A549 (cell line): ENCODE results near the gene OSBPL3. TPM values are rescaled to one million over a fixed set of nuclear protein-coding genes. Genes with fewer than 3 reads are reported as not detected.

Experiments
- ATAC-seq, 2 experiments: fragments of 200-7000 bp in 1 of 2; fragments of >200 bp in 1 of 2; cut with Nextera tagmentation in 1 of 2; cut with Tn5 transposase in 1 of 2; 3 replicates each; pipeline versions ENCODE4 v1.8.0 to v1.9.1; 2018 to 2020; ENCODE audit warnings: mild to moderate bottlenecking in 1 of 2, moderate library complexity in 1 of 2
- CTCF ChIA-PET: fragments of 300-600 bp; sonication (Branson Sonifier 250); formaldehyde crosslinking; extraction: SDS; loops from one replicate; lab custom pipeline; 2021; ENCODE audit warnings: antibody characterized with exemption, inconsistent platforms; lab: Yijun Ruan, JAX
- POLR2A ChIA-PET: fragments of 350-600 bp; formaldehyde crosslinking; extraction: SDS; loops from one replicate; lab custom pipeline; 2021; ENCODE audit warnings: antibody characterized with exemption, inconsistent platforms; lab: Yijun Ruan, JAX
- DNase-seq, 2 experiments: peaks; one replicate each; pipeline versions ENCODE4 v3.0.0 to v3.0.0-alpha.2; 2011 to 2016; ENCODE audit warnings: low read depth in 1 of 2, low spot score in 1 of 2
- FAIRE-seq: peaks from 2 replicates; lab custom pipeline; 2011; peaks lifted over from hg19 to GRCh38; lab: Jason Lieb, UNC
- H3K27ac ChIP-seq, 2 experiments: fragments of >200 bp; sonication (Bioruptor Twin); formaldehyde crosslinking; 3 replicates each; pipeline ENCODE4 v1.5.1; 2016 to 2017
- H3K4me1 ChIP-seq: fragments of >200 bp; sonication (Bioruptor Twin); formaldehyde crosslinking; 3 replicates; pipeline ENCODE4 v1.6.1; 2016
- H3K4me2 ChIP-seq: fragments of >200 bp; sonication (Bioruptor Twin); formaldehyde crosslinking; 3 replicates; pipeline ENCODE4 v1.6.1; 2016
- H3K4me3 ChIP-seq: fragments of >200 bp; sonication (Bioruptor Twin); formaldehyde crosslinking; 3 replicates; pipeline ENCODE4 v1.5.1; 2016
- H3K9me3 ChIP-seq: fragments of >200 bp; sonication (Bioruptor Twin); formaldehyde crosslinking; 3 replicates; pipeline ENCODE4 v1.6.1; 2016
- BHLHE40 ChIP-seq: IDR thresholded peaks from 2 replicates; pipeline ENCODE4 v1.6.1; 2012; ENCODE audit warnings: low read depth, low read length, inconsistent platforms
- CEBPB ChIP-seq, 2 experiments: fragments of >200 bp in 1 of 2; sonication (Bioruptor Twin) in 1 of 2; formaldehyde crosslinking in 1 of 2; IDR thresholded peaks; 2 replicates each; pipeline ENCODE4 v1.6.1; 2012 to 2016
- EHF ChIP-seq: fragments of 250-450 bp; sonication (Bioruptor Pico); IDR thresholded peaks from 2 replicates; pipeline ENCODE4 v1.5.0; 2020; ENCODE audit warnings: mild to moderate bottlenecking
- FOSB ChIP-seq: fragments of 250-450 bp; sonication (Bioruptor Pico); IDR thresholded peaks from 2 replicates; pipeline ENCODE4 v1.5.0; 2020; ENCODE audit warnings: mild to moderate bottlenecking, moderate library complexity
- FOXS1 ChIP-seq: fragments of 250-450 bp; sonication (Bioruptor Pico); IDR thresholded peaks from 2 replicates; pipeline ENCODE4 v1.5.0; 2020; ENCODE audit warnings: mild to moderate bottlenecking, moderate library complexity
- HOXA7 ChIP-seq: fragments of 250-450 bp; sonication (Bioruptor Pico); IDR thresholded peaks from 2 replicates; pipeline ENCODE4 v1.5.0; 2020; ENCODE audit warnings: mild to moderate bottlenecking, moderate library complexity
- JUN ChIP-seq, 2 experiments: fragments of >200 bp; sonication (Bioruptor Twin); formaldehyde crosslinking; IDR thresholded peaks; 2 replicates in 1 of 2; 3 replicates in 1 of 2; pipeline ENCODE4 v1.6.1; 2016 to 2017
- KDM1A ChIP-seq: fragments of 200-600 bp; sonication (generic); IDR thresholded peaks from 2 replicates; pipeline ENCODE4 v1.6.1; 2016; ENCODE audit warnings: low read depth, mild to moderate bottlenecking
- MAFK ChIP-seq: fragments of 450-650 bp; IDR thresholded peaks from 2 replicates; pipeline ENCODE4 v1.6.1; 2014; ENCODE audit not compliant: partially characterized antibody
- NFE2L2 ChIP-seq: fragments of 150-350 bp; conservative IDR thresholded peaks from 2 replicates; pipeline ENCODE4 v1.6.1; 2014; ENCODE audit warnings: low read length
- RARB ChIP-seq: fragments of 250-450 bp; sonication (Bioruptor Pico); IDR thresholded peaks from 2 replicates; pipeline ENCODE4 v1.8.0; 2021; ENCODE audit warnings: mild to moderate bottlenecking, moderate library complexity
- RCOR1 ChIP-seq: fragments of 150-350 bp; IDR thresholded peaks from 2 replicates; pipeline ENCODE4 v1.6.1; 2014; ENCODE audit warnings: antibody characterized with exemption, low read length, low read depth
- RFX5 ChIP-seq: fragments of 450-650 bp; IDR thresholded peaks from 2 replicates; pipeline ENCODE4 v1.7.1; 2014; ENCODE audit warnings: antibody characterized with exemption, mild to moderate bottlenecking, moderate library complexity
- SREBF2 ChIP-seq: fragments of 450-650 bp; IDR thresholded peaks from 2 replicates; pipeline ENCODE4 v1.6.1; 2014; ENCODE audit warnings: mild to moderate bottlenecking, moderate library complexity
- TP53 ChIP-seq: fragments of 250-450 bp; sonication (Bioruptor Pico); IDR thresholded peaks from 2 replicates; pipeline ENCODE4 v1.5.0; 2021; ENCODE audit warnings: mild to moderate bottlenecking, moderate library complexity
- WGBS: methylation state at CpG from one replicate; pipeline ENCODE4 v1.1.6; 2017; ENCODE audit errors: missing lambda C conversion rate; 5-methylcytosine and 5-hydroxymethylcytosine counted together
- polyA plus RNA-seq, 4 experiments: library from polyadenylated mRNA; depleted of rRNA in 3 of 4; stranded (reverse); fragments of >200 nt; fragmentation: RNase III in 1 of 4; extraction: RNeasy Plus Mini Kit Qiagen cat#74134 plus additional on column Dnase treatment in 1 of 4; gene quantifications; 2 replicates in 3 of 4; 3 replicates in 1 of 4; pipeline ENCODE4 v1.2.3, GENCODE V29; 2011 to 2017
- TF ChIP-seq, protein P1 (sequence below): fragments of >200 bp; sonication (Bioruptor Twin); formaldehyde crosslinking; IDR thresholded peaks from 3 replicates; pipeline ENCODE4 v1.5.1; 2016
- TF ChIP-seq, protein P2 (sequence below): fragments of 200-600 bp; sonication (generic); IDR thresholded peaks from 2 replicates; pipeline ENCODE4 v1.6.1; 2016; ENCODE audit warnings: antibody characterized with exemption, mild to moderate bottlenecking, moderate library complexity
- TF ChIP-seq, protein P3 (sequence below): fragments of >200 bp; sonication (Bioruptor Twin); formaldehyde crosslinking; IDR thresholded peaks from 2 replicates; pipeline ENCODE4 v1.6.1; 2016
- TF ChIP-seq, protein P4 (sequence below): fragments of 450-650 bp; IDR thresholded peaks from 2 replicates; pipeline ENCODE4 v1.6.1; 2014; ENCODE audit warnings: antibody characterized with exemption
- TF ChIP-seq, protein P5 (sequence below): fragments of 250-450 bp; sonication (Bioruptor Pico); IDR thresholded peaks from 2 replicates; pipeline ENCODE4 v1.5.0; 2021; ENCODE audit warnings: mild to moderate bottlenecking, moderate library complexity, borderline replicate concordance

The OSBPL3 gene
- polyA plus RNA-seq, 2 of the 4 experiments (the other 2 are of a cell fraction) = 10.9 to 17.4 TPM

DNA sequence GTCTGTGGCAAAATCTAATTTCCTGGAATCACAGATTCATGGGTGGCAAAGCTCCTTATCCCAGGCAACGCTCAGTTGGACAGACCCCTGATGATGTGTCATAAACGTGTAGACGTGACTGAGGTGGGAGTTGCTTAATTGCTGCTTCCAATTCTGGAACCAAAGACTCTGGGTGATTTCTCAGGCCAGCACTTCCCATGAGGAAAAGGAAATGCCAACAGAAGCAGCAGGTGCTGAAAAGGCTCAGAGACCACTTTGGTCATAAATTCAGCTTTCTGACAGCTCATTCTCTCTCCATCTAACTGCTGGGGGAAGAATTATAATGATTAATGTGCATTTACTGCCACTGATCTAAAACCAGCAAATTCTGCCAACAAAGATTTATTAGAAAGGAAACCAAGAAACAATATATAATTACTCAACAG, 88.7 kb downstream of the OSBPL3 start:
- no peak overlapping the region for H3K4me2 ChIP-seq
- TF ChIP-seq BHLHE40 (no peak), FOXS1 (CRISPR knock-in tag) (no peak), MAFK (no peak), EHF (CRISPR knock-in tag) (no peak), HOXA7 (CRISPR knock-in tag) (no peak), RCOR1 (no peak), TP53 (CRISPR knock-in tag) (no peak), JUN (IDR thresholded peaks at IDR 0.05) (no peak), RFX5 (no peak)
- TF ChIP-seq, protein P1, sequence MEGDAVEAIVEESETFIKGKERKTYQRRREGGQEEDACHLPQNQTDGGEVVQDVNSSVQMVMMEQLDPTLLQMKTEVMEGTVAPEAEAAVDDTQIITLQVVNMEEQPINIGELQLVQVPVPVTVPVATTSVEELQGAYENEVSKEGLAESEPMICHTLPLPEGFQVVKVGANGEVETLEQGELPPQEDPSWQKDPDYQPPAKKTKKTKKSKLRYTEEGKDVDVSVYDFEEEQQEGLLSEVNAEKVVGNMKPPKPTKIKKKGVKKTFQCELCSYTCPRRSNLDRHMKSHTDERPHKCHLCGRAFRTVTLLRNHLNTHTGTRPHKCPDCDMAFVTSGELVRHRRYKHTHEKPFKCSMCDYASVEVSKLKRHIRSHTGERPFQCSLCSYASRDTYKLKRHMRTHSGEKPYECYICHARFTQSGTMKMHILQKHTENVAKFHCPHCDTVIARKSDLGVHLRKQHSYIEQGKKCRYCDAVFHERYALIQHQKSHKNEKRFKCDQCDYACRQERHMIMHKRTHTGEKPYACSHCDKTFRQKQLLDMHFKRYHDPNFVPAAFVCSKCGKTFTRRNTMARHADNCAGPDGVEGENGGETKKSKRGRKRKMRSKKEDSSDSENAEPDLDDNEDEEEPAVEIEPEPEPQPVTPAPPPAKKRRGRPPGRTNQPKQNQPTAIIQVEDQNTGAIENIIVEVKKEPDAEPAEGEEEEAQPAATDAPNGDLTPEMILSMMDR = no peak
- TF ChIP-seq, protein P2, sequence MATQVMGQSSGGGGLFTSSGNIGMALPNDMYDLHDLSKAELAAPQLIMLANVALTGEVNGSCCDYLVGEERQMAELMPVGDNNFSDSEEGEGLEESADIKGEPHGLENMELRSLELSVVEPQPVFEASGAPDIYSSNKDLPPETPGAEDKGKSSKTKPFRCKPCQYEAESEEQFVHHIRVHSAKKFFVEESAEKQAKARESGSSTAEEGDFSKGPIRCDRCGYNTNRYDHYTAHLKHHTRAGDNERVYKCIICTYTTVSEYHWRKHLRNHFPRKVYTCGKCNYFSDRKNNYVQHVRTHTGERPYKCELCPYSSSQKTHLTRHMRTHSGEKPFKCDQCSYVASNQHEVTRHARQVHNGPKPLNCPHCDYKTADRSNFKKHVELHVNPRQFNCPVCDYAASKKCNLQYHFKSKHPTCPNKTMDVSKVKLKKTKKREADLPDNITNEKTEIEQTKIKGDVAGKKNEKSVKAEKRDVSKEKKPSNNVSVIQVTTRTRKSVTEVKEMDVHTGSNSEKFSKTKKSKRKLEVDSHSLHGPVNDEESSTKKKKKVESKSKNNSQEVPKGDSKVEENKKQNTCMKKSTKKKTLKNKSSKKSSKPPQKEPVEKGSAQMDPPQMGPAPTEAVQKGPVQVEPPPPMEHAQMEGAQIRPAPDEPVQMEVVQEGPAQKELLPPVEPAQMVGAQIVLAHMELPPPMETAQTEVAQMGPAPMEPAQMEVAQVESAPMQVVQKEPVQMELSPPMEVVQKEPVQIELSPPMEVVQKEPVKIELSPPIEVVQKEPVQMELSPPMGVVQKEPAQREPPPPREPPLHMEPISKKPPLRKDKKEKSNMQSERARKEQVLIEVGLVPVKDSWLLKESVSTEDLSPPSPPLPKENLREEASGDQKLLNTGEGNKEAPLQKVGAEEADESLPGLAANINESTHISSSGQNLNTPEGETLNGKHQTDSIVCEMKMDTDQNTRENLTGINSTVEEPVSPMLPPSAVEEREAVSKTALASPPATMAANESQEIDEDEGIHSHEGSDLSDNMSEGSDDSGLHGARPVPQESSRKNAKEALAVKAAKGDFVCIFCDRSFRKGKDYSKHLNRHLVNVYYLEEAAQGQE = no peak
- H3K9me3 ChIP-seq = no peaks in the 10 kb centered on the region
- ChIA-PET POLR2A (no interaction called here), CTCF (interaction anchor here (0.7 to 2.9 kb wide), 2 partner anchors 9 to 19 kb away, joined by 4 to 10 read pairs; no protein-coding TSS in a partner anchor)
- DNase-seq (no peak), ATAC-seq (no peak), FAIRE-seq (no peak)
- no peaks in the 10 kb centered on the region for H3K4me1 ChIP-seq
- H3K4me3 ChIP-seq = no peak overlapping the region
- WGBS = 86% methylated on average over 3 of the region's 3 CpGs
- no peak overlapping the region for H3K27ac ChIP-seq

DNA sequence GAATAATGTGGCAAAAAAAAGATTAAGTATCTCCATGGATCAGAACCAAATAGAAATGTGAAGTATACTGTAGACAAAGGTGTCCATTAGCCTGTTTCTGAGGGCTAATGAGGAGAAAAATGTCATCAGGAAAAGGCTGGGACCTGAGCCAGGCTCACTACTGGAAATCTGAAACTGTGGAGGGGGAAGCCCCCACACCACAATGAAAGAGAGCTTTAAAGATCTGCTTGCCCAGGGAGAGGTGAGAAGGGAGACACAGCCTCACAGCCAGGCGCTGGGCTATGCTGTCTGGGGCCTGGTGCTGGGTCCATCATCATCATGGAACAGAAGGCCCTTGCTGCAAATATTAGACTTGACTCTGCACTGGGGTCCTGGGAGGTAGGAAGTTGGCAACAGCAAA, 90.4 kb downstream of the OSBPL3 start:
- no peak for ATAC-seq
- ChIA-PET POLR2A (no interaction called here), CTCF (interaction anchor here (0.7 to 1.1 kb wide), 2 partner anchors 69 to 77 kb away, joined by 3 read pairs; no protein-coding TSS in a partner anchor)
- 93% methylated on average over 1 of the region's 1 CpG for WGBS
- Histone ChIP-seq H3K4me1 (no peaks in the 10 kb centered on the region), H3K4me2 (no peak overlapping the region), H3K4me3 (no peak overlapping the region), H3K27ac (no peak overlapping the region), H3K9me3 (no peaks in the 10 kb centered on the region)
- DNase-seq = no peak
- FAIRE-seq = no peak
- TF ChIP-seq KDM1A = no peak
- TF ChIP-seq, protein P3, sequence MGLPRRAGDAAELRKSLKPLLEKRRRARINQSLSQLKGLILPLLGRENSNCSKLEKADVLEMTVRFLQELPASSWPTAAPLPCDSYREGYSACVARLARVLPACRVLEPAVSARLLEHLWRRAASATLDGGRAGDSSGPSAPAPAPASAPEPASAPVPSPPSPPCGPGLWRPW = no peak
- TF ChIP-seq, protein P4, sequence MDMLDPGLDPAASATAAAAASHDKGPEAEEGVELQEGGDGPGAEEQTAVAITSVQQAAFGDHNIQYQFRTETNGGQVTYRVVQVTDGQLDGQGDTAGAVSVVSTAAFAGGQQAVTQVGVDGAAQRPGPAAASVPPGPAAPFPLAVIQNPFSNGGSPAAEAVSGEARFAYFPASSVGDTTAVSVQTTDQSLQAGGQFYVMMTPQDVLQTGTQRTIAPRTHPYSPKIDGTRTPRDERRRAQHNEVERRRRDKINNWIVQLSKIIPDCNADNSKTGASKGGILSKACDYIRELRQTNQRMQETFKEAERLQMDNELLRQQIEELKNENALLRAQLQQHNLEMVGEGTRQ = no peak
- TF ChIP-seq RARB (CRISPR knock-in tag) = no peak
- TF ChIP-seq, protein P2 = no peak
- TF ChIP-seq SREBF2 = no peak
- TF ChIP-seq CEBPB (IDR thresholded peaks at IDR 0.05) = no peak
- TF ChIP-seq, protein P1 = no peak
- no peak for TF ChIP-seq MAFK
- no peak for TF ChIP-seq NFE2L2
- TF ChIP-seq, protein P5, sequence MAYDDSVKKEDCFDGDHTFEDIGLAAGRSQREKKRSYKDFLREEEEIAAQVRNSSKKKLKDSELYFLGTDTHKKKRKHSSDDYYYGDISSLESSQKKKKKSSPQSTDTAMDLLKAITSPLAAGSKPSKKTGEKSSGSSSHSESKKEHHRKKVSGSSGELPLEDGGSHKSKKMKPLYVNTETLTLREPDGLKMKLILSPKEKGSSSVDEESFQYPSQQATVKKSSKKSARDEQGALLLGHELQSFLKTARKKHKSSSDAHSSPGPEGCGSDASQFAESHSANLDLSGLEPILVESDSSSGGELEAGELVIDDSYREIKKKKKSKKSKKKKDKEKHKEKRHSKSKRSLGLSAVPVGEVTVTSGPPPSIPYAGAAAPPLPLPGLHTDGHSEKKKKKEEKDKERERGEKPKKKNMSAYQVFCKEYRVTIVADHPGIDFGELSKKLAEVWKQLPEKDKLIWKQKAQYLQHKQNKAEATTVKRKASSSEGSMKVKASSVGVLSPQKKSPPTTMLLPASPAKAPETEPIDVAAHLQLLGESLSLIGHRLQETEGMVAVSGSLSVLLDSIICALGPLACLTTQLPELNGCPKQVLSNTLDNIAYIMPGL (CRISPR knock-in tag) = no peak
- no peak for TF ChIP-seq FOSB
